Germinal center (tissue), 1 donor: Measurements from ENCODE around the gene EXOC4.
A peak's percentile ranks its signal among the peaks of the same experiment; 100 is the strongest.
"Not testable (repeated sequence)": the region's sequence is repeated elsewhere in the genome, so short reads cannot be mapped to it uniquely, and the experiment has no call there.

ENCODE experiments used
- DNase-seq: peaks from one replicate; pipeline ENCODE4 v3.0.0; 2012; ENCODE audit warnings: mixed read lengths, low spot score

The EXOC4 gene

GRCh38 chr7:133315332-133316040 lies 62.6 kb downstream of the EXOC4 start:
- DNase-seq: no peak

- DNase-seq: no peak
Measured at GRCh38 chr7:133319842-133320241, 67.0 kb downstream of the EXOC4 start.

GRCh38 chr7:133320891-133321290 lies 68.0 kb downstream of the EXOC4 start:
- DNase-seq: no peak

- not testable (repeated sequence) for DNase-seq
Measured at GRCh38 chr7:133321366-133321765, 68.5 kb downstream of the EXOC4 start.

GRCh38 chr7:133326745-133327144 lies 73.9 kb downstream of the EXOC4 start:
- not testable (repeated sequence) for DNase-seq

GRCh38 chr7:133328021-133328420 lies 75.1 kb downstream of the EXOC4 start:
- not testable (repeated sequence) for DNase-seq

- no peak for DNase-seq
Measured at GRCh38 chr7:133330085-133330484, 77.2 kb downstream of the EXOC4 start.

- DNase-seq: no peak
Measured at GRCh38 chr7:133331861-133332260, 79.0 kb downstream of the EXOC4 start.

GRCh38 chr7:133339772-133340171 lies 86.9 kb downstream of the EXOC4 start:
- DNase-seq: no peak

- peak; percentile 5 for DNase-seq
Measured at GRCh38 chr7:133344275-133344674, 91.4 kb downstream of the EXOC4 start.

GRCh38 chr7:133345690-133346421 lies 93.0 kb downstream of the EXOC4 start:
- no peak for DNase-seq

GRCh38 chr7:133348250-133348649 lies 95.4 kb downstream of the EXOC4 start:
- no peak for DNase-seq

GRCh38 chr7:133349101-133349500 lies 96.2 kb downstream of the EXOC4 start:
- no peak for DNase-seq

GRCh38 chr7:133352430-133352829 lies 99.6 kb downstream of the EXOC4 start:
- DNase-seq: no peak

GRCh38 chr7:133353775-133354174 lies 100.9 kb downstream of the EXOC4 start:
- DNase-seq: no peak

GRCh38 chr7:133354546-133355324 lies 101.9 kb downstream of the EXOC4 start:
- DNase-seq: no peak

GRCh38 chr7:133355325-133355708 lies 102.4 kb downstream of the EXOC4 start:
- no peak for DNase-seq

GRCh38 chr7:133355822-133356221 lies 102.9 kb downstream of the EXOC4 start:
- no peak for DNase-seq

- DNase-seq: no peak
Measured at GRCh38 chr7:133358708-133359107, 105.8 kb downstream of the EXOC4 start.

- DNase-seq: no peak
Measured at GRCh38 chr7:133359449-133359848, 106.6 kb downstream of the EXOC4 start.

- no peak for DNase-seq
Measured at GRCh38 chr7:133360201-133360600, 107.3 kb downstream of the EXOC4 start.

- no peak for DNase-seq
Measured at GRCh38 chr7:133361806-133362205, 108.9 kb downstream of the EXOC4 start.
